GM11168 (cell line): ENCODE measurements around the gene WNK4.
"Not testable (repeated sequence)": the region's sequence is repeated elsewhere in the genome, so short reads cannot be mapped to it uniquely, and the experiment has no call there.

Source experiments
- in situ Hi-C: fragments of 300-500 bp; cut with MboI; formaldehyde crosslinking; loops from one replicate; pipeline ENCODE4 v1.12.0; 2022; ENCODE audit warnings: low sequenced_read_pairs; ENCODE audit not compliant: unreplicated experiment

WNK4 gene

DNA sequence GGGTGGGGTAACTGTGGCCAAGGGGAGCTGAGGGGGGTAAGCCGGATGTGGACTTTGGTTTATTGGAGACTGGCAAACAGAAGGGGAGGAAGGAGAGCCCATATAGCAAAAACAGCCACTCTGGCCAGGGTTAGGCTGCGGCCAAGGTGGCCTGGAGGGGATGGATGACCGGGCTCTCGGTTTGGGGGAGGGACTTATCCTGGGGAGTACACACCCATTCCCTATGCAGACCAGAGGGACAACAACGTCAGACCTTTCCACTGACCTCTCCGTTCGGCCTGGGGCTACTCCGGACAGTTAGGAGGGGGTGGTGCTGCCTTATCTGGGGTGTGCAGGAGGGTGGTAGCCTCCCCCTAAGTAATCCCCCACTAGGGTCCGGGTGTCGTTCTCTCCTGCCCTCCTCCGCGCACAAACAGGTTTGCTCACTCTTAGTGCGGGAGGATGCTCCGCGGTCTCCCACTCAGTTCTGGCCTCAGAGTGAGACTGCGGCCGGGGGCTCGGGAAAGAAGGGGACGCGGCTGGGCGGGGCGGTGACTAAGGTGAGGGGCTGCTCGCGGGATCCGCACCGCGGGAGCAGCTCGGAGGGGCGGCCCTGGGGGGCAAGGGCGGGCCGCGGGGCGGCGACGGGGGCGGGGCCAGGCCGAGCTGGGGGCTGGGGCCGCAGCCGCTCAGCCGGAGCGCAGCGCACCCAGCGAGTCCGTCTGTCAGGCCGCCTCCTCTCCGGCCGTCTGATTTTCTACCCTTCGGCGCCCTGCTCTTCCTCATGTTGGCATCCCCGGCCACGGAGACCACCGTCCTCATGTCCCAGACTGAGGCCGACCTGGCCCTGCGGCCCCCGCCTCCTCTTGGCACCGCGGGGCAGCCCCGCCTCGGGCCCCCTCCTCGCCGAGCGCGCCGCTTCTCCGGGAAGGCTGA lies at the start of gene WNK4:
Gene WNK4 (plus strand): TSS at position 675 of the 915 bp plus-strand sequence. CDS start 89 bp downstream, at position 764.
- in situ Hi-C loops: no loop called here

DNA sequence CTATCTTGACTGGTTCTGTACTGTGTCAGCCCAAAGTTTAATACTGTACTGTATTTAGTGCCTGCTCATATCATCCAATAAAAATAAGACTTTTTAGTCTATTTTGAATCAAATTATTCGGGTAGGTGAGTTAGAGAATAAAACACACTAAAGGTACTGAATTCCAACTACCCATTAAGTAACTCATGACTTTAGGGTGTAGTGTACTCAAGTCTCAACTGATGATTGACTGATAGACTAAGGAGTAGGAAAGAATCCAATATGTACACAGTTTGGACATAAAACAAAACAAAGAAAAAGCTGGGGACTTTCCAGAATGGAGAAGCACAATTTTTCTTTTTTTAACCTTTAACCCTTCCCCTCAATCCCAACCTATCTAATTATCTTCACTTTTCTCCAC lies 39.7 kb upstream of the WNK4 start:
- in situ Hi-C loops: no loop called here

DNA sequence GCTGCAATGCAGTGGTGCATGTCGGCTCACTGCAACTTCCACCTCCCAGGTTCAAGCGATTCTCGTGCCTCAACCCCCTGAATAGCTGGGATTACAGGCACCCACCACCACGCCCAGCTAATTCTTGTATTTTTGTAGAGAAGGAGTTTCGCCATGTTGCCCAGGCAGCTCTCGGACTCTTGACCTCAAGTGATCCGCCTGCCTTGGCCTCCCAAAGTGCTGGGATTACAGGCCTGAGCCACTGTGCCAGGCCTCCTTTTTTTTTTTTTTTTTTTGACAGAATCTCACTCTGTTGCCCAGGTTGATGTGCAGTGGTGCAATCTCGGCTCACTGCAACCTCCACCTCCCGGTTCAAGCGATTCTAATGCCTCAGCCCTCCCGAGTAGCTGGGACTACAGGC lies 37.5 kb upstream of the WNK4 start:
- in situ Hi-C loops: not testable (repeated sequence)

DNA sequence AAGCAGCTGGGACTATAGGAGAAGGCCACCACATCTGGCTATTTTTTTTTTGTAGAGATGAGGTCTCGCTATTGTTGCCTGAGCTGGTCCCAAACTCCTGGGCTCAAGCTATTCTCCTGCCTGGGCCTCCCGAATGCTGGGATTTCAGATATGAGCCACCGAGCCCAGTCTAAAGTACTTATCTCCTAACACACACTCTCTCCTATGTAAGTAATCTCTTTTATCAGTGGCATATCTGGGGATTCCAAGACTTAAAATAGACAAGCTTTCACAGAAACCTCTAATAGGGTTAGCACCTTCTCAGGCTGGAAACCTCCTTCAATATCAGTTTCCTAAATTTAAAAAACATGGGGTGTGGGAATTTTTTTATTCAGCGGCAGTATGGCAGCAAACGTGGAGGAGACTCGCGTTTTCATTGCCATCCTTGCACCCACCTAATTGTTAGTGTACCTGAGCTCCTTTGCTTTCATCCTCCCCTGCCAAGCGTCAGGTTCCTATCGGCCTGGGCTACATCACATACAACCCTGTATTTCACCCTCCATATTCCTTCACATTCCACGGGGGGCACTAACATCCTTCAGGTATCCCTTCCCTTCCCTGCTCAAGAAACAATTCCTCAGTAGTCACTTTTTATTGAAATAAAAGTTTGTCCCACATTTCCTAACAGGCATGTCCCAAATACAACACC lies 36.7 kb upstream of the WNK4 start:
- in situ Hi-C loops: no loop called here

DNA sequence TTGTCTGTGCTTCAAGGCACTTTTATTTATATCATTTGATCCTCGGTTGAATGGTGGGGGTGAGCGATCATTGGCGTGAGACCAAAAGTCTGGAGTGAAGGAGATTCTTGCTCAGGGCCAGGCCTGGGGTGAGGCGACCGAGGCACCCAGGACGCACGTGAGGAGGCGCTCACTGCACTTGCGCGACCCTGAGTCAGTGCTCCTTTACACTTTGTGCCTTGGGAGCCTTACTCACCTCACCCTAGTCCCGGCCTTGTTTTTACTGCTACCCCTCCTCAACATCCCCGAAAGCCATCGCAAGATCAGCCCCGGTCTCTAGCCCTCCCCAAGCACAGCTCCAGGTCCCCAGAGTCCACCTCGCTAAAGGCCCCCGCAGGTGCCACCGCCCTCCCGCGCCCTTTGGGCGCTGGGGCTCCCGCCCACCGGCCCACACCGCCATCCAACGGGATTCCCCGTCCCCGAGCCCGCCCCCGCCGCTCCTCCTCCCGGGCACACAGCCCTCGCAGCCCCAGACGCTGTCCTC lies 36.1 kb upstream of the WNK4 start:
- in situ Hi-C loops: no loop called here

DNA sequence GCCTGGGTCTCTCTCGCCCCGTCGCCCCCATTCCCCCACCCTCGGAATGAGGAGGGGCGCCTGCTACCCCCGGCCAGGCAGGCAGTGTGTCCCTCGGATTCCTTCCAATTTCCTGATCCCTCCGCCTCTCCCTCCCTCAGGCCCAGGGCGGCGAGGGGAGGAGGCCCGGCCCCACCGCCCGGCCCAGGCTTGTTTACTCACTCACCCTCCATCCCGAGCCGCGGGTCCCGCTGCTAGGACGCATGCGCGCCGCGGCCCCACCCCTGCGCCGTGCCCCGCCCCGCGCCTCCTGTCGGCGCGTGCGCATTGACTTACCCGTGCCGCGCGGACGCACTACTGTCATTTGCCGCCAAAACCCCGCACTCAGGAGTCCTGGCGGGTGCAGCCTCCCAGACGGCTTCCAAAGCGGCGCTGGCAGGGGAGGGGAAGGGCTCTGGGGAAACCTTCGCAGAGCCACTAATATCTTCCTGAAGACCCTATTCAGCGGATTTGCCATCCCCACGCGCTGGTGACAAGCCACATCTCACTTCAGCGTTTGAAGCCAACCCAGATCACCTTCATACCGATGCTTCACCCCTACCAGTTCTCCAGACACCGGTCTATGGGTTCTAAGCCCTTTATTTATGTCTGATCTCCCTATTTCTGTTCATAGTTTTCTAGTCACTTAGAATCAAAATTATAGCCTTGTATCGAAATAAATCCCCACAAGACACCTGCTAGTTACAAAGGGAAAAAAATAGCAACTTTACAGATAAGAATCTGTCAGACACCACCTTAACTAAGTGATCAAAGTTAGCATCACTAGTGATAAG lies 35.4 kb upstream of the WNK4 start, which contains the start of gene EZH1:
Gene EZH1 (minus strand): TSS at position 235 of the 812 bp plus-strand sequence. CDS start 16,099 bp downstream, outside the sequence.
- in situ Hi-C loops: no loop called here

DNA sequence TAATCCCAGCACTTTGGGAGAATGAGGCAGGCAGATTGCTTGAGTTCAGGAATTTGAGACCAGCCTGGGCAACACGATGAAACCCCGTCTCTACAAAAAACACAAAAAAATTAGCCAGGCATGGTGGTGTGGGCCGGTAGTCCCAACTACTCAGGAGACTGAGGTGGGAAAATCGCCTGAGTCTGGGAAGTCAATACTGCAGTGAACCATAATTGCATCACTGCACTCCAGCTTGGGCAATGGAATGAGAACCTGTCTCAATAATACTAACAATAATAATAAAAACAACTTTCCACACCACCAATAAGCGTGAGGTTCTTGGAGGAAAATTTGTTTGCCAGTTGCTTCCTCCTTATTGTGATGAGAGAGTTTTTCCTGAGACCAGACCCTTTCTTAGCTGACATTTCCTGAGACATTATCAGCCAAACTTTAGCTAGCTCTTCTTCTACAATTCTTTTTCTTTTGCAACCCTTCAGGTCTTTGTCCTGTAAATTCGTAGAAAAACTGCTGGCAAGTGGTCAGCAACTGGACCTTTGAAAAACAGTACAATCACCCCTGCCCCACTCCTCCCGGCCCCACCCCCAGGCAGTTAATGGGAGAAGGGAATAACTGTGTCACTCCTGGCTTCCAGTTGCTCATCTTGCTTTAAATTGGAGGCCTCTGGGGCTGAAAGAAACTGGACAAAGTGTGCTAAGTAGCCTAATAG lies 32.1 kb upstream of the WNK4 start:
- in situ Hi-C loops: no loop called here

DNA sequence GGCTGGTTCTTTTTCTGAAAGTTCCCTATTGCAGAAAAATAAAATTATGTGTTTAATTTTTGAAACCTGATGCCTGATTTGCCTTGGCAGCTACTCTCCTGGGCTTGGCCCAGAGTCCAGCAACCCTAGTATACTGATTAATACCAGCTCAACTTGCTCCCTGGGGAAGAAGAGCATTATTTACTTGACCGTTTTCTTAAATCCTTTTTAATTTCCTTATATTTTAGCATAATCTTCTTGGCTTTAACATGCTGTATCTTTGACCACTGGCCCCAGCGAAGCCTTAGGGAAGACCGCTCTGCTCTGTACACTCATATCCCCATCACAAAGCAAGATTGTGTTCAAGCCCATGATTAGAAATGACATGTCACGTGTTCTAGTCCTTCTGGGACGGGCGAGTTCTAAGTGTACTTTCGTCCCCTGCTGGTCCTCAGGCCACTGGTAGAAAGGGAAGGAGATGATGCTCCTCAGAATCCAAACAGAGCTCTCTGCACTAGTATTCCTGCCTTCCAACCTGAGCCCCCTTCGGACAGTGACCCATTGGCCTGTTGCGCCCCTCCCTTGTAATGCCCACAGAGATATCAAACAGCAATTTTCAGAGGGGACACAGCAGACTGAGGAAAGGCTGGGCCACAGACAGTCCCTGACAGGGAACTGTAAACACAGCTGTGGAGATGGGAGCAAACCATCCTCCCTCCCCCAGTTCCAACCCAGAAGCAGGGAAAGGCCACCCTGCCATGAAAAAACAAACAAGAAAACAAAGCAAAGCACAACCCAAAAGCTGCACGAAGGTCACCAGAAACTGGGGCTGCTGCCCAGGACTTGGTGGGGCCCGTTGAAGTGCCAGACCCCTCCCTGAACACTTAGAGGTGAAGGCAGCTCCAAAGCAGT lies 31.3 kb upstream of the WNK4 start:
- in situ Hi-C loops: no loop called here

DNA sequence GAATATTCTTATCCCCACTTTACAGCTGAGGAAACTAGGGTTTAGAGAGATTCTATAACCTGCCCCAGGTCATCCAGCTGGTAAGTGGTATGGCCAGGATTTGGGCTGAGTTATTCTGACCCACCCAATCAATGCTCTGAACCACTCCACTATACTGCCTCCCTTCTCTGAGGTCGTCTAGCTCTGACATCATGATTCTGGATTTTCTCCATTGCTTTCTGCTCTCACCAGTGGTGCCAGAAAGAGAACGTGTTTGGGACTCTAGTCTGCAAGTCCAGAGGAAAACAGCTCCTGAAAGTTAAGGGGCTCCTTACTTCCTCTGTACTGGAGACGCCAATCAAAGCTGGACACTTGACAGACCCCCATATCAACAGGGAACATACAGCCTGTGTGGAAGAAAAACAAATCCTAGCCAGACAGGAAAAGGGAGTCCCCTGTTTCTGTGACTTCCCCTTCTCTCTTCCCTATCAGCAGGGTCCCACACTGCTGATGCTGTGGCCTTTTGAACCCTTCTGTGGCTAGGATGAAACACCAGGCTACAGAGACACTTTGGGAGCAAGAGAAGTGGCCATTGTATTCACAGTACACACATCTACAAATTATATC lies 29.6 kb upstream of the WNK4 start:
- in situ Hi-C loops: no loop called here

DNA sequence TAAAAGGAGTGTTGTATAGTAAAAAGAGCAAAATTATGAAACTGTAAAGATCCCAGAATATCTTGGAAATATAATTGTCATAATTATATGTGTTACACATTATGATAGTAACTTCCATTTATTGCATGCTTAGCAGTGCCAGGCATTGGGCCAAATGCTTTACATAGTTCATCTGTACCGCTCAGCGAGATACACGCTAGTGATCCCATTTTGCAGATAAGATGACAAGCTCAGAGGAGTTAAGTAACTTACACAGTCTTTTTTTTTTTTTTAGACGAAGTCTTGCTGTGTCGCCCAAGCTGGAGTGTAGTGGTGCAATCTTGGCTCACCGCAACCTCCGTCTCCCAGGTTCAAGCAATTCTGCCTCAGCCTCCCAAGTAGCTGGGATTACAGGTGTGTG lies 28.8 kb upstream of the WNK4 start:
- in situ Hi-C loops: no loop called here

DNA sequence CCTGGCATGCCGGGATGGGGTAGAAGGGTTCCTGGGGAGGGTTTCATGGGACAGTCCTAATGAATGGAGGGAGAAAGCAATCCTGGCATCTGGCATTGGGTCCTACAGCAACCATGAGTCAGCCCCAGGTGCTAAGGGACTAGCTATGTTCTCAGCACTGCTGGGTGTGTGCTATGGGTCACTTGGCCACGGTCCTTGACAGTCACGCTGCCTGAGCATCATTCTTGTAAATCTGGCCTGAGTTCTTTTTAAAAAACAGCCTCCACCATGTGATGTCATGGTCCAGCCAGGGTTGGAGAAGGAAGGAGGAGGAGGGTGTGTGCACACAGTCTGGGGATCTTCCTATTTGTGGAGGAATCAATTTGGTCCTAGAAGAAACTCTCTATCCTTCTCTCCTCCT lies 25.6 kb upstream of the WNK4 start:
- in situ Hi-C loops: no loop called here

DNA sequence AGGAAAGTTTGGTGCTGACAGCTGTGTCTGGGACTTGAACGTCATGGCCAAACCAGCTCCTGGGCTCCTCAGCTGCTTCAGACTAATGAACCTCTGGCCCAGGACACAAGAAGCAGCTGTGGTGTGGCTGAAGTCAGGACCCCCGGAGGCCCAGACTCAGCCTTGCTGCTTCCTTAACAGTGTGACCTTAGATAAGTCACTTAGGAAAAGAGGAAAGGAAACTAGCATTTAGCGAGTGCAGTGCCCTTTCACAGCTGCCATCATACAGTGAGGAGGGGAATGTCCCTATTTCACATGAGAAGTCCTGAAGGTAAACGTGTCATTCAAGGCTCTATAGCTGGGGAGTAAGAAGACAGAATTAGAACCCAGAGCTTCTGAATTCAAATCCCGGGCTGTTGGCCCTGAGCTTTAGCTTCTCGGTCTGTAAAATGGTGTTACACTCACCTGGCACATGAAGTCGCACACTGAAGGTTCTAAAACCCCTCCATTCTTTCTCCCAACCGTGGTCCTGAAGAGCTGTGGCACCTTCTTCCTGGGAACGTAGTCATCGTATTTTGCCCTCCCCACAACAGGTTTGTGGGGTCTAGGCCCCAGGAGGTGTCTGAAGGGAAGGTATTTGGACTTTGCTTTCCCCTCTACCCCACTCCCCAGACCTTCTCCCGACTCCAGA lies 20.3 kb upstream of the WNK4 start:
- in situ Hi-C loops: loop anchor here (10.0 kb wide), 1 partner anchor 185 kb away; the partner anchor contains the start of gene PSMC3IP

DNA sequence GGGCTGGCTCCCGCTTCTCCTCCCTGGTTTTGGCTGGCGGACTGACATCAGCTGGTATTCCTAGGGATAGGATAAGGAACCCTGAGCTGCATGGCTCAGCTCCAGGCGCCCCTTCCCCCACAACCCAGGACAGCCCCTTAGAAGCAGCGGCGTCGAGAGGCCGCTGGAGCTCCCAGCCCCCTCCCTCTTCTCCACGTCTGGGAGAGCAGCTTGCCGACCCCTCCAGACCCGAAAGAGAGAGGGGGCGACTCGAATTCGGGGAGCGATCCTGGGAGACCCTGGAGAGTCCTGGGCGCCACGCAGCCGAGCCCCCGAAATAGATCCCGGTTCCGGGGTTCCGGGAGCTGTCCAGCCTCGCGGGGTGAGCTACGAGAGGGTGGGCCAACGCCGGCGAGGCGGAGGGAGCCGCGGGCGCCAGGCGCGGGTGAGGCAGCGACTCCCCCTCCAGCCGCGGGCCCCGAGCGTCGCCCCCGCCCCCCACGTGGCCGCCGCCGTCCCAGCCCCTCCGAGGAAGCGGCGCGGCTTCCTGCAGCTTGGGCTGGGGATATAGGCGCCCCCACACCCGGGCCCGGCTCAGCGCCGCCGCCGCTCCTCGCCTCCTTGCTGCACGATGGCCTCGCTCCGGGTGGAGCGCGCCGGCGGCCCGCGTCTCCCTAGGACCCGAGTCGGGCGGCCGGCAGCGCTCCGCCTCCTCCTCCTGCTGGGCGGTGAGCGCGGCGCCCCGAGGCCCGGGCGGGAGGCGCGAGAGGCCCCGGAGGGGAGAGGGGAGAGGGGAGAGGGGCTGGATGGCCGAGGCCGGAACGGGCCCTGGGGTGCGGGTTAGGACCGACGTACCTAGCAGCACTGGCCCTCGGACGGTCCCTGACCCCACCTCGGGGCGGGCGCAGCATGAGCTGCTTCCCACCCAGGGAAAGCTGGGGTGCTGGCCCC lies 19.5 kb upstream of the WNK4 start, which contains the start of gene RAMP2:
Gene RAMP2 (plus strand): TSS at position 576 of the 930 bp plus-strand sequence. CDS start 35 bp downstream, at position 611.
- in situ Hi-C loops: loop anchor here (10.0 kb wide), 1 partner anchor 186 kb away; the partner anchor contains the start of gene PSMC3IP

DNA sequence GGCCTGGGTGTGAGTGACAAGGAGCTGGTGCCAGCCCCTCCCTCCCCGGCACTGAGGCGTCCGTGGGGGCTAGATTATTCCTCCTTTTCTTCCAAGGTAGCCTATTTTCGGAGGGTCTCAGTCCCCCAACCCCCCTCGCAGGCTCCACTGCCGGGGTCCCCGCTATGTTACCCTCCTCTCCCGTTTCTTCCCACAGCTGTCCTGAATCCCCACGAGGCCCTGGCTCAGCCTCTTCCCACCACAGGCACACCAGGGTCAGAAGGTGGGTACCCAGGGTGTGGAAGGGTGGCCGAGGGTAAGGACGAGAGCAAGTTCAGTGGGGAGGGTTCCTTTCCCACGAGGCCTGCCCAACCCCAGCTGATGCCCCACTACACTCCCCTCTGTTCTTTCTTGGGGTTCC lies 18.8 kb upstream of the WNK4 start:
- in situ Hi-C loops: loop anchor here (10.0 kb wide), 1 partner anchor 187 kb away; the partner anchor contains the start of gene PSMC3IP

DNA sequence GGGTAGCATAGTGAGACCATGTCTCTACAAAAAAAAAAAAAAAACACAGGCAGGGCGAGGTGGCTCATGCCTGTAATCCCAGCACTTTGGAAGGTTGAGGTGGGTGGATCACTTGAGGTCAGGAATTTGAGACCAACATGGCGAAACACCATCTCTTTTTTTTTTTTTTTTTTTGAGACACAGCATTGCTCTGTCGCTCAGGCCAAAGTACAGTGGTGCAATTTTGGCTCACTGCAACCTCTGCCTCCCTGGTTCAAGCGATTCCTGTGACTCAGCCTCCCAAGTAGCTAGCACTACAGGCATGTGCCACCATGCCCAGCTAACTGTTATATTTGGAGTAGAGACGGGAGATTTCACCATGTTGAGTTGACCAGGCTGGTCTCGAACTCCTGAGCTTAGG lies 14.3 kb upstream of the WNK4 start:
- in situ Hi-C loops: loop anchor here (10.0 kb wide), 1 partner anchor 191 kb away; the partner anchor contains the start of gene PSMC3IP

DNA sequence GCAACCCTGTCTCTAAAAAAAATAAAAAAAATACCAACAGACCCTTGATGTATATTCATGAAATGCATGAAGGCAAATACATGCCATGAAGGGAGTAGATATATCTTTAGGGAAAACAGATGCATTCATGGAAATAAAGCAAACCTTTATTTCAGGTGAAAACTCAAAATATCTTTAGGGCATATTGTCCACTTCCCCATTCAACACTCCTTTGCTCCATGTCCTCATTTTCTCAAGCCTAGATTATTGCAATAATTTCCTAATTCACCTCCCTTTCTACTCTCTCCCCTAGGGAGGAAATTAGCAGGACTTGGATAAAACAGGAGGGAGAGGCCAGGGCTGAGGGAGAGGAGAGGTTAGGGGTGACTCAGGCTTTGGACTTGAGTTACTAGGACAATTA lies 12.9 kb upstream of the WNK4 start:
- in situ Hi-C loops: loop anchor here (10.0 kb wide), 1 partner anchor 193 kb away; the partner anchor contains the start of gene PSMC3IP
